SHP77 treated with DMSO at 0.1 percent for 48 hours (cell line): ENCODE results near the gene LHX6.

Experiments
- DNase-seq: peaks from one replicate; lab custom pipeline; 2025; lab: John Stamatoyannopoulos, UW

Gene LHX6

DNA sequence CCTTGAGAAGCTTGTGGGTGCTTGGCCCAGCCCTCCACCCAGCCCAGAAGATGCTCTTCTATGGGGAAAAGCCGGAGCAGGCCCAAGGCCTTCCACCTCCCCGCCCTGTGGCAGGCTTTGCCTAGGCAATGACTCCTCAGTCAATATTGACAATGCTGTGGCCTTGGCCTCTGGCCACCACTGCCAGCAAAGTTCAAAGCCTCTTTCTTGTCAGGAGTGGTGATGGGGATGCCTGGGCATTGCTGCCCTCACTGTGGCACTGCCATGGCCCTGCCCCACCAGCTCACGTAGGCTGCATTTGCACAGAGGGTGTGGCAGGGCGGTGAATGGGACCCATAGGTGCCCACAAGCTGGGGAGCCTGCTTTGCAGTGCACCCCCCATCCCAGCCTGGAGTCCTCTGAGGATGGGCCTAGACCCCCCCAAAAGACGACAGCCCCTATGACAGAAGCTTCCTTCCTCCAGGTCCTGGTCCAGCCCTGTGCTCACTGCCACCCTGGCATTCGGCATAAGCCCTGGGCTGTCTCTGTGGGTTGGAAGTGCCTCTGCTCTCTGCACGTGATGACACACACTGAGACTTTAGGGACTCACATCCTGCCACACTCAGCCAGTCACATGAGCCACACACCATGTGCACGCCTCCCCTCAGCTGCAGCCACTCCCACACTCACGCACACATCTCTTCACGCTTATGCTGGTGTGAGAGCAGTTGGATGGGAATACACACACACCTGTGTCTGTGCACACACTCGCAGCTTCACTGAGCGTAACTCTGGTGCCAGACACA, 38.0 kb downstream of the LHX6 start:
- DNase-seq: peak; percentile 24

- no peak for DNase-seq
Observed at GRCh38 chr9:122188369-122188768, 40.4 kb downstream of the LHX6 start.

- no peak for DNase-seq
Observed at GRCh38 chr9:122186777-122187470, 41.8 kb downstream of the LHX6 start.

GRCh38 chr9:122186301-122186700, 42.5 kb downstream of the LHX6 start:
- no peak for DNase-seq

GRCh38 chr9:122184551-122184950, 44.2 kb downstream of the LHX6 start:
- no peak for DNase-seq

DNA sequence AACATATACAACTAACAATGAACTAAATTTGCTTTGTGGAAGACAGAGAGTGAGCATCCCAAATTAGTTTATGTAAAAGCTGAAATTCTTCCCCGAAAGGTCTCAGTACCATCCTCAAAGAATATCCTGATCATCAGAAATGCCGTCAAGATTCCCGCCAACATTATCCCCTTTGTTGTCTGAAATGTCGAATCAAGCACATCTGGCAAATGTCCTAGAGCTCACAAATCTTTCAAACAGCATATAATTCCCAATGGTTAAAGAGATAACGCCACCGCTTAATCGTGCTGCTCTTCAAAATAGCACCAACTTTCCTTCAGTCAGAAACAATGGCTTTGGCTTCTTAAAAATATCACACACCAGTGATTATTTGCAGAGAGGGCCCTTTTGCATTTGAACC, 45.3 kb downstream of the LHX6 start:
- no peak for DNase-seq

DNA sequence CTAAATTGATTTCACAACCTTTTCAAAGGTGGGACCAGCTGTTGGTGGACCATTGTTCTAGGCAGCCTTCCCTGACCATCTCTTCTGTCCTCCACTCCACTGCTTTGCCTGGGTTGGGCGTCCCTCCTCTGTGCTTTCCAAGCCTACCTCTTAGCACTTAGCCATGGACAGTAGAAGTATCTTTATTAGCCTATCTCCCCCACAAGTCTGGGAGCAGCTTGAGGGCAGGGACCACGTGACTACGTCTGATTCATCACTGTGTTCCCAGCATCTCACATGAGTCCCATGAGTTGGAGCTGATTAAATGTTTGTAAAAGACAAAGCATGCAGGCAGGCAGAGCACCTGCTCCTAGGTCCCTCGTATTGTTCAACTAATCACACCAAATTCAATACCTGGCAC, 48.1 kb downstream of the LHX6 start:
- DNase-seq: peak; percentile 27

DNA sequence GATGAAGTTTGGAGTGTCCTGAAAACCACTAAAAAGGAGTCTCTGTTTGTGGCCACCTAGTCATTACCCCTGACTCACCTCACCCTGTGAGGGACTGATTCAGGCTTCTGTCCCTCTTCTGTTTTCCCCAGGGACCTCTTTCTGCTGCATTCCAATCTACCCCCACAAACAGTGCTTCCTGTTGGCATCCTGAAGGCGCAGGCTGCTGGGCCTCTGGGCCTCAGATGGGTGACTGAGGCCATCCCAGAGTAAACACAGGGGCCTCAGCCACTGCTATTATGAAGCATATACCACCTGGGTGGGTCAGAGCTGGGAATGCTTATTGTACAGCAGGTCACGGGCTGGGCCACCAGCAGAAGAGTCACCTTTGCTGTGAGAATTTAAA, 49.1 kb downstream of the LHX6 start:
- DNase-seq: no peak

GRCh38 chr9:122179054-122179689, 49.6 kb downstream of the LHX6 start:
- no peak for DNase-seq

- DNase-seq: no peak
Observed at GRCh38 chr9:122176916-122177315, 51.8 kb downstream of the LHX6 start.

GRCh38 chr9:122173670-122174069, 55.1 kb downstream of the LHX6 start:
- DNase-seq: no peak

DNA sequence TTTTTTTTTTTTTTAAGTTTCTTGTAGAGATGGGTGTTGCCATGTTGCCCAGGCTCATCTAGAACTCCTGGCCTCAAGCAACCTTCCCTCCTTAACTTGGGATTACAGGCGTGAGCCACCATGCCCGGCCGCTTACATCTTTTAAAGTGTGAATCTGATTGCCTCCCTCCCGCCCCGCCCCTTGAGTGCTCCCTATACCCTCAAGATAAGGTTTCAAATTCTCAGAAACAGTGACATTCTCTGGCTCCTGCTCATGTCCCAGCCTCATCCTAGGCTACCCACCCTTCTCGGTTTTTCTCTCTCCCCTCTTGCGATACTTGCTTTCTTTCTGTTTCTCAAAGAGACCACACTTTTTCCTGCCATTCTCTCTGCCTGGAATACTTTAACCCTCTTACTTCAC, 56.6 kb downstream of the LHX6 start:
- no peak for DNase-seq

- no peak for DNase-seq
Observed at GRCh38 chr9:122168356-122168755, 60.4 kb downstream of the LHX6 start.

- no peak for DNase-seq
Observed at GRCh38 chr9:122164286-122164685, 64.5 kb downstream of the LHX6 start.

GRCh38 chr9:122162415-122162814, 66.3 kb downstream of the LHX6 start:
- no peak for DNase-seq

GRCh38 chr9:122159925-122160246, 68.9 kb downstream of the LHX6 start:
- DNase-seq: no peak

GRCh38 chr9:122159026-122159924, 69.5 kb downstream of the LHX6 start, which contains the start of the genes MORN5 and NDUFA8:
MORN5 (plus strand) TSS chr9:122159908; CDS start chr9:122159973, 65 bp downstream.
NDUFA8 (minus strand) TSS chr9:122159779; CDS start chr9:122159677, 102 bp downstream.
- DNase-seq: peak; percentile 90

- DNase-seq: peak; percentile 15
Observed at GRCh38 chr9:122158202-122158601, 70.6 kb downstream of the LHX6 start.

DNA sequence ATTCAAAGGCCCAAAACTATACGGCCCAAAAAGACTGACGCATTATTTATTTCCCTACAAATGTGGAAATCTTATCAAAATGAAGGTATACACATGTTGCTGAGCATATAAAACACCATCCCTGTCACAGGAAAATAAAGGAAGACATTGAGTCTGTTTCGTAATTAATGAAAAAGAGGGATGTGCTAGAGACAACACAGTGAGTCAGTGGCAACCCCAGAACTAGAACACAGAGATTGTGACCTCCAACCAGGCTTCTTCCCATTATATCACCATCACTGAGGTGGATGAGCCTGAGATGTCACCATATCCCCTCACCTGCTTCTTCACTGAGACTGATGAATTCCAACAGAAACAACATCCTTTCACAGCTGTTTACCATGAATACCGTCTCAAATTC, 73.0 kb downstream of the LHX6 start:
- DNase-seq: no peak
